Panc1 (cell line): Measurements from ENCODE around the gene VPS41.

Source experiments
- CTCF ChIP-seq: fragments of 450-650 bp; IDR thresholded peaks from 2 replicates; pipeline ENCODE4 v1.5.1; 2017; ENCODE audit warnings: mild to moderate bottlenecking
- POLR2AphosphoS5 ChIP-seq: IDR thresholded peaks from 2 replicates; pipeline ENCODE4 v1.6.1; 2012; ENCODE audit warnings: mild to moderate bottlenecking, low read depth, low read length, moderate library complexity
- TF ChIP-seq, protein P1 (sequence below), 2 experiments: IDR thresholded peaks; 2 replicates each; pipeline ENCODE4 v1.6.1; 2011 to 2012; ENCODE audit warnings: low read depth in 2 of 2, control low read depth in 1 of 2, low read length in 1 of 2, mild to moderate bottlenecking in 1 of 2, moderate library complexity in 1 of 2; ENCODE audit not compliant: insufficient read depth in 1 of 2

GRCh38 chr7:38813768-38814167 lies 95.2 kb downstream of the VPS41 start:
- no peak for TF ChIP-seq CTCF
- TF ChIP-seq, protein P1, sequence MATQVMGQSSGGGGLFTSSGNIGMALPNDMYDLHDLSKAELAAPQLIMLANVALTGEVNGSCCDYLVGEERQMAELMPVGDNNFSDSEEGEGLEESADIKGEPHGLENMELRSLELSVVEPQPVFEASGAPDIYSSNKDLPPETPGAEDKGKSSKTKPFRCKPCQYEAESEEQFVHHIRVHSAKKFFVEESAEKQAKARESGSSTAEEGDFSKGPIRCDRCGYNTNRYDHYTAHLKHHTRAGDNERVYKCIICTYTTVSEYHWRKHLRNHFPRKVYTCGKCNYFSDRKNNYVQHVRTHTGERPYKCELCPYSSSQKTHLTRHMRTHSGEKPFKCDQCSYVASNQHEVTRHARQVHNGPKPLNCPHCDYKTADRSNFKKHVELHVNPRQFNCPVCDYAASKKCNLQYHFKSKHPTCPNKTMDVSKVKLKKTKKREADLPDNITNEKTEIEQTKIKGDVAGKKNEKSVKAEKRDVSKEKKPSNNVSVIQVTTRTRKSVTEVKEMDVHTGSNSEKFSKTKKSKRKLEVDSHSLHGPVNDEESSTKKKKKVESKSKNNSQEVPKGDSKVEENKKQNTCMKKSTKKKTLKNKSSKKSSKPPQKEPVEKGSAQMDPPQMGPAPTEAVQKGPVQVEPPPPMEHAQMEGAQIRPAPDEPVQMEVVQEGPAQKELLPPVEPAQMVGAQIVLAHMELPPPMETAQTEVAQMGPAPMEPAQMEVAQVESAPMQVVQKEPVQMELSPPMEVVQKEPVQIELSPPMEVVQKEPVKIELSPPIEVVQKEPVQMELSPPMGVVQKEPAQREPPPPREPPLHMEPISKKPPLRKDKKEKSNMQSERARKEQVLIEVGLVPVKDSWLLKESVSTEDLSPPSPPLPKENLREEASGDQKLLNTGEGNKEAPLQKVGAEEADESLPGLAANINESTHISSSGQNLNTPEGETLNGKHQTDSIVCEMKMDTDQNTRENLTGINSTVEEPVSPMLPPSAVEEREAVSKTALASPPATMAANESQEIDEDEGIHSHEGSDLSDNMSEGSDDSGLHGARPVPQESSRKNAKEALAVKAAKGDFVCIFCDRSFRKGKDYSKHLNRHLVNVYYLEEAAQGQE (IDR thresholded peaks at IDR 0.05; ENCODE audit: insufficient read depth in 1 of 2, low read depth in 2 of 2, low read length in 1 of 2) = no peak
- no peak for TF ChIP-seq POLR2AphosphoS5
